Upper lobe of left lung (tissue), 4 donors: ENCODE results near the gene UGT1A5.

Experiments used
- EP300 ChIP-seq, 4 donors: sonication (generic); formaldehyde crosslinking; IDR thresholded peaks; one replicate each; pipeline ENCODE4 v1.5.1; 2017; ENCODE audit warnings: antibody characterized with exemption in 4 of 4, control low read depth in 2 of 4
- POLR2A ChIP-seq, 4 donors: fragments of 450-650 bp; IDR thresholded peaks; one replicate each; pipeline ENCODE4 v1.5.1; 2016 to 2017; ENCODE audit warnings: antibody characterized with exemption in 4 of 4, mild to moderate bottlenecking in 2 of 4
- POLR2AphosphoS5 ChIP-seq, 2 donors: sonication (generic); formaldehyde crosslinking; IDR thresholded peaks; one replicate each; pipeline ENCODE4 v1.5.1; 2017; ENCODE audit warnings: antibody characterized with exemption in 2 of 2
- TF ChIP-seq, protein P1 (sequence below), 6 experiments: fragments of 450-650 bp in 4 of 6; fragments of 200-600 bp in 2 of 6; sonication (generic) in 2 of 6; IDR thresholded peaks; one replicate each; pipeline ENCODE4 v1.5.1; 2016 to 2019; ENCODE audit warnings: antibody characterized with exemption in 6 of 6

DNA sequence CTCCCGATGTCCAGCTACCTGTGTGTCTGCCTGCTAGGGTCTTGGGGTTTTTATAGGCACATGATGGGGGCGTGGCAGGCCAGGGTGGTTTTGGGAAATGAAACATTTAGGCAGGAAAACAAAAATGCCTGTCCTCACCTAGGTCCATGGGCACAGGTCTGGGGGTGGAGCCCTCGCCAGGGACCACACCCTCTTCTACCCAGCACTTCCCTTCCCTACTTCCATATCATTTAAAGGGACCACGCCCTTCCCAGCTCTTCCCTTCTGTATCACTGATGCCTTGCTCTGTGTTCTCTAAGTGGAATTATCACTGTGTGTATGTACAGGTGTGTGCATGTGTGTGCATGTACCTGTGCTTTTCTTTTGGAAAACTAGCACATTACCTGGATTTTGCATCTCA lies 53.7 kb downstream of the UGT1A5 start:
- TF ChIP-seq, protein P1, sequence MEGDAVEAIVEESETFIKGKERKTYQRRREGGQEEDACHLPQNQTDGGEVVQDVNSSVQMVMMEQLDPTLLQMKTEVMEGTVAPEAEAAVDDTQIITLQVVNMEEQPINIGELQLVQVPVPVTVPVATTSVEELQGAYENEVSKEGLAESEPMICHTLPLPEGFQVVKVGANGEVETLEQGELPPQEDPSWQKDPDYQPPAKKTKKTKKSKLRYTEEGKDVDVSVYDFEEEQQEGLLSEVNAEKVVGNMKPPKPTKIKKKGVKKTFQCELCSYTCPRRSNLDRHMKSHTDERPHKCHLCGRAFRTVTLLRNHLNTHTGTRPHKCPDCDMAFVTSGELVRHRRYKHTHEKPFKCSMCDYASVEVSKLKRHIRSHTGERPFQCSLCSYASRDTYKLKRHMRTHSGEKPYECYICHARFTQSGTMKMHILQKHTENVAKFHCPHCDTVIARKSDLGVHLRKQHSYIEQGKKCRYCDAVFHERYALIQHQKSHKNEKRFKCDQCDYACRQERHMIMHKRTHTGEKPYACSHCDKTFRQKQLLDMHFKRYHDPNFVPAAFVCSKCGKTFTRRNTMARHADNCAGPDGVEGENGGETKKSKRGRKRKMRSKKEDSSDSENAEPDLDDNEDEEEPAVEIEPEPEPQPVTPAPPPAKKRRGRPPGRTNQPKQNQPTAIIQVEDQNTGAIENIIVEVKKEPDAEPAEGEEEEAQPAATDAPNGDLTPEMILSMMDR (IDR thresholded peaks at IDR 0.05) = no peak
- TF ChIP-seq POLR2AphosphoS5 (IDR thresholded peaks at IDR 0.05) (no peak), EP300 (IDR thresholded peaks at IDR 0.05) (no peak), POLR2A (IDR thresholded peaks at IDR 0.05) (no peak)
